CD4-positive, alpha-beta T cell treated with Interleukin-17A for 4 hours (primary cell): ENCODE results near the gene MUC13.
"Not testable (repeated sequence)": the region's sequence is repeated elsewhere in the genome, so short reads cannot be mapped to it uniquely, and the experiment has no call there.

Source experiments
- DNase-seq: peaks from one replicate; pipeline ENCODE4 v3.0.0-alpha.2; 2020; ENCODE audit warnings: mixed read lengths

The MUC13 gene, protein sequence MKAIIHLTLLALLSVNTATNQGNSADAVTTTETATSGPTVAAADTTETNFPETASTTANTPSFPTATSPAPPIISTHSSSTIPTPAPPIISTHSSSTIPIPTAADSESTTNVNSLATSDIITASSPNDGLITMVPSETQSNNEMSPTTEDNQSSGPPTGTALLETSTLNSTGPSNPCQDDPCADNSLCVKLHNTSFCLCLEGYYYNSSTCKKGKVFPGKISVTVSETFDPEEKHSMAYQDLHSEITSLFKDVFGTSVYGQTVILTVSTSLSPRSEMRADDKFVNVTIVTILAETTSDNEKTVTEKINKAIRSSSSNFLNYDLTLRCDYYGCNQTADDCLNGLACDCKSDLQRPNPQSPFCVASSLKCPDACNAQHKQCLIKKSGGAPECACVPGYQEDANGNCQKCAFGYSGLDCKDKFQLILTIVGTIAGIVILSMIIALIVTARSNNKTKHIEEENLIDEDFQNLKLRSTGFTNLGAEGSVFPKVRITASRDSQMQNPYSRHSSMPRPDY

DNA sequence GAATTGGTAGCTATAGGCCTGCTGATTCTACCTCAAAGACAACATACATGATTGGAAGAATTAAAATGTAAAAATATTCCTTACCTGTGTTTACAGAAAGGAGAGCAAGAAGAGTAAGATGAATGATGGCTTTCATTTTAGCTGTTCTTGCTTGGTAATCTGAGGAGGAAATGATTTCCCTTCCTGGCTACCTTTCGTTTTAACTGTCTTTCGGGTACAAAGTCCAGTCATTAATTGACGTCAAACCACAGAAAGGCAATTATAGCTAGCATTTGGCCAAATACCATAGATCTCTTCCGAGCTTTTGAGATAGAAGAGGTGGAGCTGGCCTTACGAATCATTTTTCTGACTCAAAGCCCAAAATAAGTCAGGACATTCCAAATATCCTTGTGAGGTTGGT is at the start of gene MUC13:
Gene MUC13, minus strand, starts transcription at position 175 of the 400 bp plus-strand sequence. Its CDS starts 39 bp downstream, at position 136.
- no peak for DNase-seq

- no peak for DNase-seq
Measured at GRCh38 chr3:124982855-124983254, 48.3 kb upstream of the MUC13 start.

- no peak for DNase-seq
Measured at GRCh38 chr3:124981472-124981871, 46.9 kb upstream of the MUC13 start.

- no peak for DNase-seq
Measured at GRCh38 chr3:124978627-124979026, 44.1 kb upstream of the MUC13 start.

DNA sequence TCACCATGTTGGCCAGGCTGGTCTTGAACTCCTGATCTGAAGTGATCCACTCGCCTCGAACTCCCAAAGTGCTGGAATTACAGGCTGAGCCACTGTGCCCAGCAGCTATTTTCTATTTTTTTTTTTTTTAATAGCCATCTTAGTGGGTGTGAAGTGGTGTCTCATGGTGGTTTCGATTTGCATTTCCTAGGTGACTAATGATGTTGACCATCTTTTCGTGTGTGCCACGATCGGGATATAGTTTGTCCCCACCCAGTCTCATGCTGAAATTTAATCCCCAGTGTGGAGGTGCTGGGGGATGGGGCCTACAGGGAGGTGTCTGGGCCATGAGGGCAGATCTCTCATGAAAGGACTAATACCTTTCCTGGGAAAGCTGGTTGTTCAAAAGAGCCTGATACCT is 41.8 kb upstream of the MUC13 start:
- no peak for DNase-seq

GRCh38 chr3:124974691-124975090 is 40.1 kb upstream of the MUC13 start:
- no peak for DNase-seq

GRCh38 chr3:124973290-124973689 is 38.7 kb upstream of the MUC13 start:
- no peak for DNase-seq

- no peak for DNase-seq
Measured at GRCh38 chr3:124972457-124972856, 37.9 kb upstream of the MUC13 start.

DNA sequence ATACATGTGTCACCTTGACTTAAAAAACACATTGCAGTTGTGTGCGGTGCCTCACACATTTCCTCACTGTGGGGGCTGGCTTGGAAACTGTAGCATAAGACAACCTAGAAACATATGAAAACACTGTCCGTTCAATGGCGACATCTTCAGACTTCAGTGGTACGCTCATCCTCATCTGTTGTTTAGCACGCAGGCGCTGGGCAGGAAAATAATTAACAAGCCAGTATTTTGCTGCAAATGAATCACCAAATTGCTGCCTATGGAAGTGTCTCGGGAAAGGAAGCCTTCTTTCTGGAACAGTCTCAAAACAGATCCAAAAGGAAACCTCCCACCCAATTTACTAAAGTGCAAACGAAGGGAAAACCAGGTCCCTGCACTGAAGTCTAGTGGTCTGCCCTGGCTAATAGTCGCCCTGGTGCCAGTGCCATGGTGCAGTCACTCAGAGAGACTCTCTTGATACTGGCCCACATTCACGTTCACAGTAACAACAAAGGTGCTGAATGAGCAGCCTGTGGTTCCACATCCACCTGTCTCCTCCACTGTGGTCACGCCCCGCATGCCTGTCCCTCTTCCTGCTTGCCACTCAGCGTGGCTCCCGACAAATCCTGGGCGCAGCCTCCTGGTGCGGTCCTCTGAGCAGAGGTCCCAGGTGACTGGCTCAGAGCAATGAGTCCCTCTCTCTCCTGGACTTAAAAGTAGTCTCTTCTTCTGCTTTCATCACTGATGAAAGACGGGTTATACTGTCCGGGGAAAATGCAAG is 35.6 kb upstream of the MUC13 start:
- no peak for DNase-seq

DNA sequence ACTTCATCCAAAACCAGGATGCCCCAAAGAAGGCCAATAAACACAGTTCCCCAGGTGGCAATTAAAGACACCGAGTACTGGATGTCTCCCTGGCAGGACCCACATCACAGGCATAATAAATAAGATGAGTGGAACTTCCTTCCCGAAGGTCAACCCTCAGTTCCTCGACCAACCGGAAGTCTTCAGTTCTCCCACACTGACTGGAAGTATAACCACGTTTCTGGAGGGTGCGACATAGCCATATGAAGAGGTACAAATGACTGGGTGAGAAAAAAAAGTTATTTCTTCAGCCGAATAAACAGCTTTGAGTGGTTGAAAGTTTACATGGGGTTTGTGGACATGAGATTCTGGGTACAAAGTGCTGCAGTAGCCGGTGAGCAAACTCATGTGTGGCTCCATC is 34.6 kb upstream of the MUC13 start:
- no peak for DNase-seq

DNA sequence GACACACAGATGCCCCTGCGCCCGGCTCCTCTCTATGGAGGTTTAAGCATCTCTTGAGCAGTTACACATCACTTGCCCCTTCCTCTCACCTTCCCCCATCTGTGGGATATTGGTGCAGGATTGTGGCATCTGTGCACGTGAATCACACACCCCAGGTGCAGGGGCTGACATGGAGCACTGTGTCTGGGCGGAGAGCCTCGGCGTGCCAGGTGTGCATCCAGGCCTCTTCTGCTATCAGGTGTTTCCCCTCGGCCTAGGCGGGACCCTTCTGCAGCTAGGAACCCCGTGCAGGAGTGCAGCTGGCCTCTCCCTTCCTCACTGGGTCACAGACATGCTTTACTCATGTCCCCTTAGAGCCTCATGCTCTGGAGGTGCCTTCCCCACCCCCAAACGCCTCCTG is 33.4 kb upstream of the MUC13 start:
- no peak for DNase-seq

DNA sequence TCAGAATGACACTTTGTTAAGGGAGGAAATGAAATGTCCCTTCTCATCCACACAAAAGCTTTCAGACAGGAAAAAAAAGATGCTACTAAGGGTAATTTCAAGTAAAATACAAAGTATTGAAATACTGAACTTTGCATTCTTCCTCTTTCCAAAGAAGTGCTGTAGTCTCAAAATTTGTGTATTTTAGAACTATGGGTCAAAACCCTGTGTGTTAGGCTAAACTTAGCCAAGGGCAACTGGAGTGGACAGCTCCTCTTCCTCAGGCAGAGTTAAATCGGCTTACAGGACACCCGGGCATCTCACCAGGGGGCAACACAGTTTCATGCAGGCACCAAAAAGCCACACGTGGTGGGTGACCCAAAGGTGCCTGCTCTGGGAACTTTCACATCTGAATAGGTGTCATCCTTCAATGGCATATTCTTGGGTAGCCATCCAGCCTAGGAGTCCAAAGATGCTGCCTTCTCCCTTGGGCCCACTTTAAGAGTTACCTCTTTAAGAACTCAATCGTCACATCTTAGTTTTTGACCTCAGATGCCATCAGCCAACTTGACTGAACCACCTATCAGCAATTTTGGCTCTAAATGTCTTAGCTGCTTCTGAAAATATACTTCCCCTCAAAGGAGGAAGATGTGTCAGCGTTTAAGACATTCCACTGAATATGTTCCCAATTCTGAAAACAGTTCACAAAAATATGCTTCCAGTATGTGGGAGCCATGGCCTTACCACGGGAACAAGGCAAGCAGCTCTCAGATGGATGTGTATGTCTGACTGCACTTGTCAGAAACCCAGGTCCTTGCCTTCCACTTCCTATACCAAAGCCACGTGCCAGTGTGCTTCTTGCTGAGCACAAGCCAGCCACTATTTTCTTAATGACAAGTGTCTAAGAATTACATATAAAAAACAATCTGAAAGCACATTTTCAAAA is 32.2 kb upstream of the MUC13 start:
- DNase-seq, result no peak

DNA sequence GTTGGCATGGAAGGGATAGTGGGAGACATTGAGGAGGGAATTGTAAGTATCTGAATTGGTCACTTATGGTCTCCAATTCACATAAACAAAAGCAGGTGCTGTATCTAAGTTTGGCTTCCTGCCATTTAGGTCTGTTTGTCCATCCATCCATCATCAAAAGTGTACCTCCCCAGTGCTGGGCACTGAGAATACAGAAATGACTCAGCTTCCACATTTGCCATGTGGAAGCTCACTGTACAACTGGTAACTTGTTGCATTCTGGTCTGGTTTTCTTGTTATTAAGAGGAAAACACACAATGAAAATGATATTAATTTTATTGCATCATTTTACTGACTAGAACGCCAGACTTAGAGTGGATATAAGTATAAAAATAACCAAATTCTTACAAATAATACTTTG is 30.9 kb upstream of the MUC13 start:
- DNase-seq, result no peak

DNA sequence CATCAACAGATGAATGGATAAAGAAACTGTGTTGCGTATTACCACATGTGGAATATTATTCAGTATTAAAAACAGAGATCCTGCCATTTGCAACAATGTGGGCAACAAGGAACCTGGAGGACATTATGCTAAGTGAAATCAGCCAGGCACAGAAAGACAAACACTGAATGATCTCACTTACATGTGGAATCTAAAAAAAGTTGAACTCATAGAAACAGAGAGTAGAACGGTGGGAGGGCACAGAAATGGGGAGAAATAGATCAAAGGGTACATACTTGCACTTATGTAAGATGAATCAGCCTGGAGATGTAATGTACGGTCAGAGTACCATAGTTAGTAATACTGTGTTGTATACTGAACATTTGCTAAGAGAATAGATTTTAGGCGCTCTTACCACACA is 29.8 kb upstream of the MUC13 start:
- no peak for DNase-seq

GRCh38 chr3:124963755-124964154 is 29.2 kb upstream of the MUC13 start:
- DNase-seq, result no peak

DNA sequence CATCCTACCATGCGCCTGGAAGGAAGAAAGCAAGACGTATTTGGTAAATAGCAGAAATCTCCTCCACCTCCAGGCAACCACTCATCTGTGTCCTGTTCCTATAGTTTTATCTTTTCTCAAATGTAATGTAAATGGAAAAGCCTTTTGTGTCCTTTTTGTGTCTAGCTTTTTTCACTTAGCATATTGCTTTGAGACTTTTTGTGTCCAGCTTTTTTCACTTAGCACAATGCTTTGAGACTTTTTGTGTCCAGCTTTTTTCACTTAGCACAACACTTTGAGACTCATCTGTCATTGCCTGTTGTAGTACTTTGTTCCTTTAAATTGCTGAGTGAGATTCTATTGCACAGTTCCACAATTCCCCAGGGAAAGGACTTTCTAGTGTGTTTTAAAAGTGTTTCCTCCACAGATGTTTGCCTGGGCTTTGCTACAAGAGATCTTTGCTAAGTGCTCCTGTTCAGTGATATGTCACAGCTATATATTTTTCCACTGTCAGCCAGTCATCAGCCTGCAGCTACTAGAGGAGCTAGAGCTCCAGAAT is 27.9 kb upstream of the MUC13 start:
- DNase-seq, result no peak

- no peak for DNase-seq
Measured at GRCh38 chr3:124960698-124961097, 26.1 kb upstream of the MUC13 start.

DNA sequence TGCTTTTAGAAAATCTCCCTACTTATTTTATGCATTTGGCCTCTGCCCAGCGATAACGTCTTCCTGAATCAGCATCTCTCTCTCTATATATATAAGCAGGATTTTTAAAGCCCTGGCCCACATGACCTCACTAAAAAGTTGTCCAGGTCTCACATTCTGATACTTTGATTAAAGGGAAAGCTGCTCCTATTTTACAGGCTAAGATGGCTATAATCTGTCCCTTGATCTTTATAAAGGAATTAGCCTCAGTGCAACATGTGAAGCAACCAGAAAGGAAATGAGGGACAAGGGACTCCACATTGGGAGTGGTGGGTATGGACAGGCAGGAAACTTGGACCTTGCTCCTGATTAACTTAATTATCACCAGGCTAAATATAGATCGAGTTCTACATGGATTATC is 25.6 kb upstream of the MUC13 start:
- no peak for DNase-seq

DNA sequence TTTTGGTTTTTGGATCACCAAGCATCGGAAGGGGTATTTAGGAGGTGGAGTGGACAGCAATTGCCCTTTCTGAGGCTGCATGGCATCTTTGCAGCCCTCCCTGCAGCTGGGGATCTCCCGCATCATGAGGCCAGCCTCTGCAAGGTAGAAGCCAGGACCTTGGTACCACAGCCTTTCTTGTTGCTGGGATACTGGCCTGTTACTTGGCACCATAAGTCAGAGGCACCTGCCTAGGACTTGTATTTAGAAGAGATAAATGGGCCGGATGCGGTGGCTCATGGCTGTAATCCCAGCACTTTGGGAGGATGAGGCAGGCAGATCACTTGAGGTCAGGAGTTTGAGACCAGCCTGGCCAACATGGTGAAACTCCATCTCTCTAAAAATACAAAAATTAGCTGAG is 23.4 kb upstream of the MUC13 start:
- DNase-seq, result not testable (repeated sequence)

- DNase-seq, result no peak
Measured at GRCh38 chr3:124952282-124952855, 17.8 kb upstream of the MUC13 start.

DNA sequence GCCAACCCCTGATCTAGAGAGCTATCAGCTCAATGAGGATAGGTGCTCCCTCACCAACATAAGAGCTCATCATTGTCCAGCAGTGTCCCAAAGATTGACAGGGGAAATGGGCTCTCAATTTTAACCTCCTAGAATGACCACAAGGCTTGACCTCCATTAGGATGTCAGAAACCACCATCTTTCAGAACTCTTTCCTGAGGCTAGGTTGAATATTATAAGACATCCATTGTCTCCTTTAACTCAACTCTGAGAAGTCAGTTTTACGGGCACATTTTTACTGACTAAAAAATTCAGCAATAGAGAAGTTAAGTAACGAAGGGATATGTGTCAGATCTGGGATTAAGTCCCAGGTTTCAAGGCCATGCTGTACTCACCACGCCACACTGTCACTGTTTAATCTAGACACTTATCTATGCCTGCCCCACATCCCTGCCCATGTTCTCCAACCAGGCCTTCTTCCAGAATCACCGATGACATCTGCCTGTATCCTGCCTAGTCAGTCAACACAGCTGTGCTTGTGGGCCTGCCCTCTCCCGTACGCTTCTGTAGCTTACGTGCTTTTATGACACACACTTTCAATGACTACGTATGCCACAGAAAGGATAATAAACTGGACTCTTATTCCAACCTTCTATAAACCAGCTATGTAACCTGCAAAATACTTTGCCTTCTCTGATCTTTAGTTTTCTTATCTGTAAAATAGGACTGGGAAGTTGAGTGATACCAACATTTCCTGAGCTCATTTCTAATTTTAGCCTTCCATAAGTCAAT is 17.1 kb upstream of the MUC13 start:
- DNase-seq, result no peak

GRCh38 chr3:124950026-124950425 is 15.5 kb upstream of the MUC13 start:
- no peak for DNase-seq
